Neuronal stem cell (in vitro differentiated cells): Measurements from ENCODE around the gene DCUN1D1.

Source experiments
- DNase-seq: peaks from one replicate; pipeline ENCODE4 v3.0.0-alpha.2; 2013; ENCODE audit warnings: low spot score
- H2AFZ ChIP-seq: one replicate; pipeline ENCODE4 v1.6.1; 2013; ENCODE audit warnings: mild to moderate bottlenecking, low read length, inconsistent platforms
- H2AK5ac ChIP-seq: 2 replicates; pipeline ENCODE4 v1.6.1; 2013; ENCODE audit warnings: low read depth, mild to moderate bottlenecking, inconsistent platforms, low read length, moderate library complexity, mixed read lengths
- H2BK120ac ChIP-seq: 2 replicates; pipeline ENCODE4 v1.6.1; 2013; ENCODE audit warnings: low read depth, mild to moderate bottlenecking, inconsistent platforms, low read length, moderate library complexity, mixed read lengths
- H2BK12ac ChIP-seq: one replicate; pipeline ENCODE4 v1.6.1; 2013; ENCODE audit warnings: low read length, inconsistent platforms
- H2BK15ac ChIP-seq: 2 replicates; pipeline ENCODE4 v1.6.1; 2013; ENCODE audit warnings: mild to moderate bottlenecking, low read length, inconsistent platforms, mixed read lengths
- H2BK5ac ChIP-seq: one replicate; pipeline ENCODE4 v1.6.1; 2013; ENCODE audit warnings: inconsistent platforms, mild to moderate bottlenecking, low read length, moderate library complexity
- H3K14ac ChIP-seq: one replicate; pipeline ENCODE4 v1.6.1; 2013; ENCODE audit warnings: low read length, inconsistent platforms
- H3K18ac ChIP-seq: 2 replicates; pipeline ENCODE4 v1.6.1; 2013; ENCODE audit warnings: low read length, inconsistent platforms
- H3K23ac ChIP-seq: 2 replicates; pipeline ENCODE4 v1.6.1; 2013; ENCODE audit warnings: low read depth, mild to moderate bottlenecking, mixed read lengths, low read length, inconsistent platforms; ENCODE audit not compliant: poor library complexity
- H3K27ac ChIP-seq: replicated peaks from 3 replicates; pipeline ENCODE4 v1.5.1; 2013; ENCODE audit warnings: low read length, inconsistent platforms
- H3K27me3 ChIP-seq, 3 experiments: 2 replicates each; pipeline ENCODE4 v1.6.1; 2013; ENCODE audit warnings: low read length in 3 of 3, mild to moderate bottlenecking in 2 of 3, inconsistent platforms in 1 of 3, low read depth in 1 of 3, mixed read lengths in 1 of 3, moderate library complexity in 1 of 3; ENCODE audit not compliant: control insufficient read depth in 3 of 3, insufficient read depth in 3 of 3
- H3K36me3 ChIP-seq, 2 donors: replicated peaks in 1 of 2; 2 replicates each; pipeline ENCODE4 v1.6.1; 2013; ENCODE audit warnings: low read length in 2 of 2; ENCODE audit not compliant: control insufficient read depth in 2 of 2, insufficient read depth in 2 of 2
- H3K4ac ChIP-seq: 2 replicates; pipeline ENCODE4 v1.6.1; 2013; ENCODE audit warnings: inconsistent platforms, mild to moderate bottlenecking, low read length, moderate library complexity
- H3K4me1 ChIP-seq, 2 donors: 1 replicate in 1 of 2; 2 replicates in 1 of 2; pipeline ENCODE4 v1.6.1; 2013; ENCODE audit warnings: low read length in 2 of 2, low read depth in 1 of 2; ENCODE audit not compliant: control insufficient read depth in 2 of 2, insufficient read depth in 1 of 2
- H3K4me2 ChIP-seq: one replicate; pipeline ENCODE4 v1.6.1; 2013; ENCODE audit warnings: mild to moderate bottlenecking, low read length, inconsistent platforms; ENCODE audit not compliant: insufficient read depth, poor library complexity, severe bottlenecking
- H3K4me3 ChIP-seq, 2 donors: 2 replicates each; pipeline ENCODE4 v1.5.1; 2013; ENCODE audit warnings: low read length in 2 of 2, mild to moderate bottlenecking in 2 of 2, inconsistent platforms in 1 of 2, moderate library complexity in 1 of 2
- H3K79me1 ChIP-seq: one replicate; pipeline ENCODE4 v1.6.1; 2013; ENCODE audit warnings: low read depth, mild to moderate bottlenecking, inconsistent platforms, low read length, moderate library complexity
- H3K9ac ChIP-seq: one replicate; pipeline ENCODE4 v1.6.1; 2013; ENCODE audit warnings: mild to moderate bottlenecking, low read depth, low read length, inconsistent platforms; ENCODE audit not compliant: poor library complexity
- H3K9me3 ChIP-seq, 2 donors: replicated peaks in 1 of 2; 2 replicates each; pipeline versions ENCODE3 to v1.6.1; 2013; ENCODE audit warnings: low read length in 2 of 2, mild to moderate bottlenecking in 2 of 2, inconsistent platforms in 1 of 2, low read depth in 1 of 2, mixed read lengths in 1 of 2, moderate library complexity in 1 of 2; ENCODE audit not compliant: control insufficient read depth in 2 of 2, insufficient read depth in 1 of 2
- H4K8ac ChIP-seq: one replicate; pipeline ENCODE4 v1.6.1; 2013; ENCODE audit warnings: low read depth, mild to moderate bottlenecking, inconsistent platforms, low read length, moderate library complexity
- H4K91ac ChIP-seq: one replicate; pipeline ENCODE4 v1.6.1; 2013; ENCODE audit warnings: low read length, low read depth, mild to moderate bottlenecking, inconsistent platforms; ENCODE audit not compliant: poor library complexity
- WGBS, 2 donors: extraction: QIAGEN DNeasy Blood & Tissue Kit; methylation state at CpG; one replicate each; pipeline ENCODE4 v1.1.7; 2013; ENCODE audit warnings: missing lambda C conversion rate in 2 of 2, mixed read lengths in 1 of 2; ENCODE audit not compliant: insufficient read length in 2 of 2, insufficient replicate concordance in 1 of 2; ENCODE audit errors: extremely low coverage in 2 of 2; 5-methylcytosine and 5-hydroxymethylcytosine counted together

The DCUN1D1 gene

DNA sequence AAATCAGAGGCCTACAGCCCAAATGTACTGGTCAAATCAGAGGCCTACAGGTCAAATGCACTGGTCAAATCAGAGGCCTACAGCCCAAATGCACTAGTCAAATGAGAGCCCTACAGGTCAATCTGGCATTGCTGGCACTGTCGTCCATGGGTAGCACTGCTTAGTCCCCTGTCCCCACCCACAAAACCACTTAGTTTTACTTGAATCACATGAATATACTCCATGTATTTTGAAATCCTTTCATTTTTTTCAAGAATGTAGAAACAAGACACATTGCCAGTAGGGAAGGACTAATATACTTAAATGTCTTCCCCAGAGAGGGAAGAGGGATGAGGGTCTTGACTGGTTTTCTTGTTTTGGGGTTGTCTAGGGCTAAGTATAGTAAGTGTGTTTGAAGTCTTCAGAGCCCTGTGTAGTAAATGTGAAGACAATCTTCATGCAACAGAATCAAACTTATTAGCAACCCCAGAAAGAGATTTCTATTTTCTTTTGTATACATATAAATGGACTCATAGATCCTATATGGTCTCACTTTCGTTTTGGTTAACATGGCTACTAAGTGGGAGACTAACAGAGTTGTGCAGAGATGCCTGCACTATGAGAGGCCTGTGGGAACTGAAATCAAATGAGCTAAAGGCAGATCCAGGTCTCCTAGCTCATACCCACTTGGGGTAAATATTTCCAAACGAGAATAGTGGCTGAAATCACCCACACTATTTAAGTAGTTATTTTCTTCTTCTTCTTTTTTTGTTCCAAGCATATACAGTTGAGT, 38.3 kb upstream of the DCUN1D1 start:
- H3K14ac ChIP-seq, result no peak overlapping the region
- no peak for DNase-seq
- H3K27ac ChIP-seq, result no peak overlapping the region
- H3K9me3 ChIP-seq, result no peaks in the 10 kb centered on the region
- no peaks in the 10 kb centered on the region for H3K4me1 ChIP-seq
- no peak overlapping the region for H3K9ac ChIP-seq
- H2BK5ac ChIP-seq, result no peak overlapping the region
- no peak overlapping the region for H3K4ac ChIP-seq
- H3K23ac ChIP-seq, result no peak overlapping the region
- no CpG with 5 or more reads among the region's 3 CpGs for WGBS, 2 donors
- H2BK120ac ChIP-seq, result no peak overlapping the region
- H3K18ac ChIP-seq, result no peak overlapping the region
- no peak overlapping the region for H4K91ac ChIP-seq
- no peak overlapping the region for H2AK5ac ChIP-seq
- no peaks in the 10 kb centered on the region for H3K79me1 ChIP-seq
- no peak overlapping the region for H2AFZ ChIP-seq
- H3K27me3 ChIP-seq, result no peaks in the 10 kb centered on the region
- no peak overlapping the region for H3K4me3 ChIP-seq
- no peak overlapping the region for H2BK15ac ChIP-seq
- H3K4me2 ChIP-seq, result no peak overlapping the region
- no peak overlapping the region for H4K8ac ChIP-seq
- no peak overlapping the region for H2BK12ac ChIP-seq
- peaks cover 7 to 64% of the 10 kb centered on the region in 2 donors for H3K36me3 ChIP-seq

DNA sequence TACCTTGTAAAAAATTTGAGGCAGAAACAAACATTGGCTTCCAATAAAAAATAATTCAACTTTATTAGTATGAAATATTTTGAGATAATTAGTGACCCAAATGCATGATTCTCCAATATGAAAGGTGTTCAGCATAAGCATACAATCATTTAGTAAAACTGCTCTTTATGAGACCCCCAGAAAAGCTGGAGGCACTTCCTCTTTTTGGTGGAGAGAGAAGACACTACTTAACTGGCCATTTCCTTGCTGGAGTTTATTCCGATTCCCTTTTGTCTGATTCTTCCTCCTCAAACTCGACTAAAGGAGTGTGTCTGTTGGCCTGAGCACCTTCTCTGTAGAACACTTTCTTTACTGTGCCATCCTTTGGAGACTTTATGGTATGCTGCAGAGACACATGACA, 34.8 kb upstream of the DCUN1D1 start:
- WGBS, 2 donors, result no CpG with 5 or more reads among the region's 2 CpGs
- H4K8ac ChIP-seq, result no peak overlapping the region
- no peak overlapping the region for H3K14ac ChIP-seq
- no peak overlapping the region for H3K27ac ChIP-seq
- no peak overlapping the region for H3K18ac ChIP-seq
- peaks cover 4% of the 10 kb centered on the region for H3K79me1 ChIP-seq
- DNase-seq, result no peak
- H3K36me3 ChIP-seq, result peaks cover 3 to 41% of the 10 kb centered on the region in 2 donors
- H2BK15ac ChIP-seq, result no peak overlapping the region
- H3K23ac ChIP-seq, result no peak overlapping the region
- H3K4me2 ChIP-seq, result no peak overlapping the region
- no peak overlapping the region for H3K4me3 ChIP-seq
- no peaks in the 10 kb centered on the region for H3K27me3 ChIP-seq
- H2BK120ac ChIP-seq, result no peak overlapping the region
- no peak overlapping the region for H2AFZ ChIP-seq
- no peak overlapping the region for H3K9ac ChIP-seq
- H2BK5ac ChIP-seq, result no peak overlapping the region
- H3K9me3 ChIP-seq, result no peaks in the 10 kb centered on the region
- no peak overlapping the region for H2BK12ac ChIP-seq
- no peak overlapping the region for H4K91ac ChIP-seq
- no peak overlapping the region for H3K4ac ChIP-seq
- H3K4me1 ChIP-seq, result no peaks in the 10 kb centered on the region
- no peak overlapping the region for H2AK5ac ChIP-seq

DNA sequence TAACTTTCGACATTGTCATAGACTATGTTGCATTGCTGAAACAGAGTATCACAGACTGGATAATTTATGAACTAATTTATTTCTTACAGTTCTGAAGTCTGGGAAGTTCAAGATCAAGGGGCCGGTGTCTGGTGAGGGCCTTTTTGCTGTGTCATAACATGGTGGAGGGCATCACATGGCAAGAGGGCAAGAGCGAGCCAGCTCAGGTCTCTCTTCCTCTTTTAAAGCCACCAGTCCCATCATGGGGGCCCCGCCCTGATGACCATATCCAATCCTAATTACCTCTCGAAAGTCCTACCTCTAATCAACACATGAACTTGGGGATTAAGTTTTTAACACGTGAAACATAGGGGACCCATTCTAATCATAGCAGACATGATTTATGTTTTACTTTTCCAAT, 33.5 kb upstream of the DCUN1D1 start:
- Histone ChIP-seq H3K4me3 (no peak overlapping the region), H3K27ac (no peak overlapping the region), H3K27me3 (no peaks in the 10 kb centered on the region), H3K4me2 (no peak overlapping the region), H3K4ac (no peak overlapping the region), H3K14ac (no peak overlapping the region), H2BK15ac (no peak overlapping the region), H3K36me3 (peaks cover 3 to 28% of the 10 kb centered on the region in 2 donors), H4K8ac (no peak overlapping the region), H3K23ac (no peak overlapping the region), H4K91ac (no peak overlapping the region), H2AFZ (no peak overlapping the region), H3K9me3 (no peaks in the 10 kb centered on the region), H2BK5ac (no peak overlapping the region), H3K4me1 (no peaks in the 10 kb centered on the region), H2AK5ac (no peak overlapping the region), H2BK12ac (no peak overlapping the region), H3K9ac (no peak overlapping the region), H3K79me1 (peaks cover 4% of the 10 kb centered on the region), H3K18ac (no peak overlapping the region), H2BK120ac (no peak overlapping the region)
- WGBS, 2 donors, result no CpG with 5 or more reads among the region's 6 CpGs
- DNase-seq, result no peak

DNA sequence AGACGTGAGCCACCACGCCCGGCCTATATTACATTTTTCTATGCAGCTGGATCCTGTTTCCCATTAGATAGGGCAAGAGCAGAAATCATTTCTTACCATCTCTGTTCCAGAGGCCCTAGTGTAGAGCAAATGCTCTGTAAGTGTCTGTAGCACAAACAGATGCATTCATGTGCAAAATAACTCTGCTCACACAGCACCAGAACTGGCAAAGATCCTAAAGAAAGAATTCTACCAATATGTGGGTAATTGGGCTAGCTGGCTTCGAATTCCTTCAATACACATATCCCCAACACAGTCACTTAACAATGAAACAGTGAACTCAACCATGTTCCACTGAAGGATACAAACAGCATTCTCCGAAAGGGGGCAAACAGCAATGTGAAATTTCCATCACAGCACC, 32.7 kb upstream of the DCUN1D1 start:
- WGBS, 2 donors, result no CpG with 5 or more reads among the region's 5 CpGs
- Histone ChIP-seq H2BK120ac (no peak overlapping the region), H2AK5ac (no peak overlapping the region), H3K79me1 (peaks cover 4% of the 10 kb centered on the region), H3K4me2 (no peak overlapping the region), H2BK15ac (no peak overlapping the region), H3K18ac (no peak overlapping the region), H2BK12ac (no peak overlapping the region), H3K9me3 (no peaks in the 10 kb centered on the region), H4K8ac (no peak overlapping the region), H3K4me3 (no peak overlapping the region), H4K91ac (no peak overlapping the region), H3K4me1 (no peaks in the 10 kb centered on the region), H3K23ac (no peak overlapping the region), H2AFZ (no peak overlapping the region), H3K14ac (no peak overlapping the region), H3K4ac (no peak overlapping the region), H3K27ac (no peak overlapping the region), H2BK5ac (no peak overlapping the region), H3K27me3 (no peaks in the 10 kb centered on the region), H3K9ac (no peak overlapping the region), H3K36me3 (peaks cover 2 to 24% of the 10 kb centered on the region in 2 donors)
- DNase-seq, result no peak
